Measurements from ENCODE around the gene SIGLEC1.

SIGLEC1 gene

GRCh38 chr20:3744806-3745685, 32.6 kb upstream of the SIGLEC1 start:
- DNase-seq (ENCODE audit: low read depth, low spot score), result no peak

GRCh38 chr20:3744037-3744436, 31.6 kb upstream of the SIGLEC1 start:
- DNase-seq (ENCODE audit: low read depth, low spot score), result no peak

GRCh38 chr20:3743251-3743650, 30.9 kb upstream of the SIGLEC1 start:
- DNase-seq (ENCODE audit: low read depth, low spot score), result no peak

GRCh38 chr20:3741836-3742458, 29.5 kb upstream of the SIGLEC1 start:
- no peak for DNase-seq (ENCODE audit: low read depth, low spot score)

- DNase-seq (ENCODE audit: low read depth, low spot score), result no peak
Observed at GRCh38 chr20:3740615-3741301, 28.4 kb upstream of the SIGLEC1 start.

- DNase-seq (ENCODE audit: low read depth, low spot score), result no peak
Observed at GRCh38 chr20:3739926-3740451, 27.6 kb upstream of the SIGLEC1 start.

GRCh38 chr20:3739054-3739925, 26.9 kb upstream of the SIGLEC1 start:
- DNase-seq (ENCODE audit: low read depth, low spot score), result no peak

GRCh38 chr20:3738111-3739053, 26.0 kb upstream of the SIGLEC1 start:
- DNase-seq (ENCODE audit: low read depth, low spot score), result no peak

GRCh38 chr20:3735768-3736167, 23.4 kb upstream of the SIGLEC1 start:
- DNase-seq (ENCODE audit: low read depth, low spot score), result no peak

GRCh38 chr20:3734111-3734843, 21.9 kb upstream of the SIGLEC1 start:
- DNase-seq (ENCODE audit: low read depth, low spot score), result no peak

GRCh38 chr20:3733119-3733995, 21.0 kb upstream of the SIGLEC1 start:
- DNase-seq (ENCODE audit: low read depth, low spot score), result no peak

- no peak for DNase-seq (ENCODE audit: low read depth, low spot score)
Observed at GRCh38 chr20:3732327-3733118, 20.1 kb upstream of the SIGLEC1 start, which contains the start of gene HSPA12B. Gene HSPA12B (plus strand): TSS chr20:3732685. CDS start chr20:3738675, 5,990 bp downstream.

- DNase-seq (ENCODE audit: low read depth, low spot score), result no peak
Observed at GRCh38 chr20:3731944-3732326, 19.5 kb upstream of the SIGLEC1 start.

GRCh38 chr20:3730803-3731672, 18.6 kb upstream of the SIGLEC1 start:
- DNase-seq (ENCODE audit: low read depth, low spot score), result no peak

- DNase-seq (ENCODE audit: low read depth, low spot score), result no peak
Observed at GRCh38 chr20:3729811-3730540, 17.6 kb upstream of the SIGLEC1 start.

GRCh38 chr20:3729378-3729777, 17.0 kb upstream of the SIGLEC1 start:
- DNase-seq (ENCODE audit: low read depth, low spot score), result no peak

All from iPS DF 19.7 (cell line).